GM18873 (cell line): ENCODE measurements around the gene ARMS2.

Experiments used
- ATAC-seq: cut with Tn5 transposase; IDR thresholded peaks from one replicate; pipeline ENCODE4 v1.9.1; 2021; ENCODE audit warnings: mild to moderate bottlenecking, moderate library complexity, moderate number of reproducible peaks; ENCODE audit not compliant: unreplicated experiment, low FRiP score

The ARMS2 gene

DNA sequence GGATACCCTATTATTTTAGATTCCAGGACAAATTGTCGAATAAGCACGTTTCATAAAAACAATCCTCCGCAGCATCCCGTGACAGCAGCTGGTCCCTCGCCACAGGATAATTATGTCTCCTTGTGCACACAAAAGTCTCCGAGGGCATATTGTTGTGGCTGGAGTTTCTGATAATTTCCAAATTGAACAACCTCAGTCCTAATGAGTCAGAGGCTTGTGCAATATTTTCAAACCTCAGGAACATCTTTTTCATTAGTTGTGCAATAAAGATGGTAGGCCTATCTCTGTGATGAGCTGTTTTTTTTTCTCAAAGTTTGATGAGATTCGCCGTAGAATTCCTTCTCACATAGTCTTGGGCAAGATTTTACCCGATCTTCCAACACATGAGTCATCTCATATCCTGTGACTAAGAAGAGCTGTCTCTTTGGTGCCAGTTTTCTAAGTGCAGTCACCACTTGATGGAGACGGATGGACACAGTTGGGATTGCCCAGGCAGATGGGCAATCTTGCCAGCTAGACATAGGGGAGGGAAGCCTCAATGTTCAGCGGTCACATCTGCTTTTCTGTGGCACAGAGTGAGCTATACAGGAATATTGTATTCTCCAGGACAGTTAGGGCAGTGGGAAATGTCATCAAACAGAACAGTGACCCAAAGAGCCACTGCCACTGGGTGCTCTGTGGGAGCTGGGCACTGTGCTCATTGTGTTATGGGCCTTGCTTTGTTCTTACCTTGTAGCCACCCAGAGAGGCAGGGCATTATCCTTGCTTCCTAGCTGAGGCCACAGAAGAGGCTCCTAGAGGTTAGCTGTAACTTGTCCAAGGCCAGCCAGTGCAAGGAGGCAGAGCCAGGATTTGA, 14.7 kb downstream of the ARMS2 start:
- no peak for ATAC-seq

- ATAC-seq = no peak
These were observed 15.4 kb downstream of the ARMS2 start for GRCh38 chr10:122469848-122470247.

- no peak for ATAC-seq
These were observed 17.2 kb downstream of the ARMS2 start for GRCh38 chr10:122471531-122472177.

- no peak for ATAC-seq
These were observed 18.7 kb downstream of the ARMS2 start for GRCh38 chr10:122473116-122473515.

DNA sequence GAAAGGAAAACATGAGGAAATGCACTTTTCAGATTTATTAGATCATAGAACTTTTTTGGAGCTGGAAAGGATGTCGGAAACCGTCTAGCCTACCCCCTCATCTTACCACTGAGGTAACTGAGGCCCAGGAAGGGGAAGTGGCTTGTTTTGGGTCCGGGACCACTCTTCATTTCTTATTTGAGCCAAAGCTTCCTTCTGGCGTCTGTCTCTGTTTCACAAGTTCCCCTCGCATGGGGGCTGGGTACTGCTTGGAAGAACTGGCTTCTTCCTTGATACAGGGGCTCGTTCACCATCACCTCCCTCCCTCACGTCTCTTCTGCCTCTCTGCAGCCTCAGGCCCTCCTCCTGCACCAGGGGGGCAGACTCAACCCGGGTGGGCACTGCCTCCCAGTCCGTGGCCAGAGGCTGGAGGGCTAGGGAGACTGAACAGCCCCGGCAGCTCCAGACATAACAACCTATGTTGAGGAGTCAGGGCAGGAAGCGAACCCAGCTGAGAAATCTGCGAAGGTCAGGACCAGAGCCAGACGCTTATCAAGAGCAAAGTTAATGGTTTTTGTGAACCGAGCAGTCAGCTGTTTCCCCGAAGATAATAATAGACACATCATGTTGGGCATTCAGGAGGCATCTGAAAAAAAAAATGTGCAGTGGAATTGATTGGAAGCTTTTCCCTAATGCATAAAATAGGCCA, 19.8 kb downstream of the ARMS2 start:
- no peak for ATAC-seq

DNA sequence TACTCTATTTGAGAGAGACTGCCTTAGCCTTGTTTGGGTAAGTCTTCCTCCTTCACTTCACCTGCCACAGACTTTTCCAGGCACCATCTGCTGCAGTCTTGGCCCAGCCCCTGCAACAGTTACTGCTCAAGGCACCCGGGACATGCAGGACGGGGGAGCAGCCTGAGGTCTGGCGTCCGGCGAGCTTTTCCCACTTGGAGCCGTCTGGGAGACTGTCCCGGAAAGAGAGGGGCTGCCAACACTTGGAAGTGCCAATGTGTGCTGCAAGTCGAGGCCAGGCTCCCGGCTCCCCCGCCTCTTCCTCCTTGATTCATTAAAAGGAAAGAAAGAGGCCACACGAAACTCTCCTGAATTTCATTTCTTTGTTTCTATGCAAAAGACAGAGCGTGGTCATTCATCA, 20.6 kb downstream of the ARMS2 start:
- ATAC-seq = no peak

DNA sequence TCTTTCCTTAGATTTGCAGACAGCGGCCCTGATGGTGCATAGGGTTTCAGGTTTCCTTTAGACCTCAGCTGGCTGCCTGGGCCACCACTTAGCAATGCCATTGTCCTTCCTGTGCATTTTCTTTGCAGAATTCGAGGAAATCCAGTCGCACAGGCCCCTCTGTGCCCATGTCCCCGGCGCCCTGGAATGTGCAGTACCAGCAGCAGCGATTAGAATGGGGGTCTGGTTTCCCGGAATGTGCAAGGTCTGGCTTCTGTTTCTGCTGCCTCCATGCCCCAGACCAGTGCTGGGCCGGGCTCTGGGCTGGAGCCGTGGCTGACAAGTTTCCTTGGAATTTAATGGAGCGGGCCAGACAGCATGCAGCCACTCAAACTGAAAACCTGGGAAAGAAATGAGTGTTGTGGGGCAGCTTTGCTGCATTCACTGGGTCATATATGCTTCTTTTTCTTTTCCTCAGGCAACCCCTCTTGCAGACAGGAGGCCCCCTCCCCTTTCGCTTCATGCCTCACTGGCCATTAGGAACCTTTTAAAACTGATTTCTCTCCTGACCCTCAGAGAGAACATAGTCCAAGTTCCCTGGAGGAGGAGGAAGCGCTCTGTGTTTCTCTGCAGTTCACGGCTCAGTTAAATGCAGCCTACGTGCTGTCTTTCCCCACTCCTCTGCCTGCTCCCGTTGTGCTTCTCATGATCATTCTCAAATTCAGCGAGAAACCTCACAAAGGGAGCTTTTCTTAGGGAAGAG, 21.3 kb downstream of the ARMS2 start:
- no peak for ATAC-seq

DNA sequence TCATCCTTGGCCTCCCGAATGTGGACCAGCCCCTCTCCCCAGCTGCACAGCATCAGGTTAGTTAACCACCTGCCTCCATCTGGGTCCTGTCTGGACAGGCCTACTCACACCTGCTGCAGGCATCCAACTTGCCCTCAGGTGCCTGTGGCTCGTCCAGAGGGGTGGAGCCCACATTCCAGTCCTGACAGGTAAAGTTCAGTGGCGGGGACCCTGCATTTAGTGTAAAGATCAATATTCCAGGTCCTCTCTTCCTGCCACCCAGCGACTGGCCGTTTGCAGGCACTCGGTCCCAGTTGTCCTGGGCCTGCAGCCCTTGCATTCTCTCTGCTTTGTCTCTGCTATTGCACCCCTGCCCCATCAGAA, 21.9 kb downstream of the ARMS2 start:
- no peak for ATAC-seq

DNA sequence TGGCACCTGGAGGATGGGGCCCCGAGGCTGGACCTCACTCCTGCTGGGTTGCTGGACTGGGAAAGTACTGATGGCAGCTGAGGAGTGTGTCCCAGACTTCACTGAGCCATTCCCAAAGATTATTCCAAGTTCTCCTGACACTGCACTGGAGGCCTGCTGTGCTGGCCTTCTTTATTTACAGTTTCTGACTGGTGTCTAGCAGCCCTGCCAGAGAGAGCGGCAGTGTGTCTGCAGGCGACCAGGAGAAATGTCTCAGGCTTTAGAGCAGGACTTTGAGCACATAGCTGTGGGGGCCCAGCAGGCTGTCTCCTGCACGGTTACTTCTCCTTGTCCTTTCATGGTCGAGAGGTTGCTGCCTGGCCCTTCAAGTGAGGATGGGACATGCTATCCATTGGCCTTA, 23.0 kb downstream of the ARMS2 start:
- ATAC-seq = no peak

DNA sequence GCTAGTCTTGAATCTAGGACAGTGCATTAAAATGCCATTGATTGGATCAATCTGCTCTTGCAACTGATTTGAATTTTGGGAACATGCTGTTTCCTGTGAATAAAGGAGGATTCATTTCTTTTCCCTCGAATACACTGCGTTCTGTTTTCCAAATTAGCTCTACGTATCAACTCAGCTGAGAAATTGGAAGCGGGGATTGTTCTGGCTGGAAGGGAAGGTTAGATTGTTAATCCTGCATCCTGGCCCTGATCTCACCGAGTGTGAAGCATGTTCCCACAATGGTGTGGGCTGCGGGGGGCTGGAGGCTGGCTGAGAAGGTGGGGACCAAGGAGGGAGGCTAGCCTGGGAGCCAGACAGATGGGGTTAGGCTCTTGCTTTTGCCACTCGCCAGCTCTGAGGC, 24.5 kb downstream of the ARMS2 start:
- no peak for ATAC-seq

DNA sequence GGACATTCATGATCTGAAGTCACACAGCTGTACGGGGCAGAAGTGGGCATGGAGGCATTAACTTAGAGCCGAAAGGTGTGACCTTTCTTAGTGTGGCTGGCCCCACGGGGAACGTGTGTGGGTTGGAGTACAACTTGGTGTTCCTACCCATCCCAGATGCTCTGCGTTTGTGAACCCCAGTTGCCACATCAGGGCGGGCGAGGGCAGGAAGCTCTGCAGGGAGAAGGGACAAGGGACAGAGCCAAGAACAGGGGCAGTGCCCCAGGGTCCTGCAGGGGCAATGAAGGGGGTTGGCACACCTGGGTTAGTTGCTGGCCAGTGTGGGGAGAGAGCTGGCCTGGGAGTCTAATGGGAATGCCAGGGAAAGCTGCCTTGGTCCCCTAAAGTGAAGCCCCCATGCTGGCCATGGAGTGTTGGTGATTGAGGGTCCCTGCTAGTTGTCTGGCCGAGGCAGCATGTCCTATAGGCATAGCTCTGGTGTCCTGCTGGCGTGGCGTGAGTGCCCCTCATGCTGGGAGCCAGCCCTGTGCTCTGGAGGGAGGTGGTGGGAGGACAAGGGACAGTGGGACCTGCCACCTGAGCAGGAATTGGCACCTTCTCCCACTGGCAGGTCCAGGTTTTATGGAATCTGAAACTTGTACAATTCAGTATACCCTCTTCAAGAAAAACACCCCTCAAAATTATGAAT, 25.8 kb downstream of the ARMS2 start:
- no peak for ATAC-seq

- ATAC-seq = no peak
These were observed 27.0 kb downstream of the ARMS2 start for GRCh38 chr10:122481296-122482056.

DNA sequence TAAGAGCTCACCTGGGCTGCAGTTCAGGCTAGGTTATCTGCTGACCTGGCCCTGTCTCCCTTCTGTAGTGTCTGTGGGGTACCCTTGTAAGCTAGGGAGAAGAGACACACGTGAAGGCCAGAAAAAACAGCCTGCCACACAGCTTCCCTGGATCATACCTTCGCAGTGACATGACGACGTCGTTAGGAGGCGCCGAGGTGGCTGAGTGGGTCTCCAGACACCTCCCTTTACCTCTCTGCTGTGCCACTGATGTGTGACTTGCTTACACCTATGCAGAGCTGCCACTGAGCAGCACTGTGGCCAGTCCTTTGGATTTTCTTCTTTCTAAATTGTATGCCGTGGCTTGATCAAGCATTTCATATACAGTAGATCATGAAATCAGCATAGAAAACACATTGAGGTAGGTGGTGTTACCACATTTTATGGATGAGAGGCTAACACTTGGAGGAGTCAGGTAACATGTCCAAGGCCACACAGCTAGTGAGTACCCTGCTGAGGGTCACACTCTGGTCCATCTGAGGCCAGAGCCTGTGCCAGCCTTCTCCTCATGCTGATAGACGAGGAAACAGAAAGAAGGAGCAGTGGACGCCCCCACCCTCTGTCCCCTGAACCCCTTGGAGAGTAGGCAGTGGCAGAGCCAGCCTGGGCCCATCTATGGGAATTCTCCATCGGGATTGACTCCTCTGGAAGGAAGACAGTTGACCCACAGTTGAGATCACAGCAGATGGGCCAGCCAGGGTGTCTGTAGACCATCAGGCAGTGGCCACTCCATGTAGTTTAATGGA, 30.0 kb downstream of the ARMS2 start:
- ATAC-seq = no peak

DNA sequence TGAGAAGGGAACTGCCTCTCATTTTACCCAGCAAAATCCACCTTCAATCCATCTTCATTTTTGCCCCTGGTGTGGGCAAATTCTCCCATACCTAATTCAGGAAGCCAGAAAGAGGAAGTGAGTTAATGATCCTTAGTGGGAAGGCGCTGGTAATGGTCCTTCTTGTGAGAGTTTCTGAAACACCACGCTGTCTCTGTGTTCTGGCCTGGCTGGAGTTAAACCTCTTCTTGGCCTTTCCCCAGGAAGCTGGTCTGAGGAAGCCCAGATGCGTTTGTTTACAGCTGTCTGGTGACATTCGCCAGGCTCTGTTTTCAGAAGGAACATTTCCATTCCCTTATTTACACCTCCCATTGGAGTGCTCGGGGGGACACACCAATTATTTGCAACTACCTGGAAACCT, 31.2 kb downstream of the ARMS2 start:
- no peak for ATAC-seq

DNA sequence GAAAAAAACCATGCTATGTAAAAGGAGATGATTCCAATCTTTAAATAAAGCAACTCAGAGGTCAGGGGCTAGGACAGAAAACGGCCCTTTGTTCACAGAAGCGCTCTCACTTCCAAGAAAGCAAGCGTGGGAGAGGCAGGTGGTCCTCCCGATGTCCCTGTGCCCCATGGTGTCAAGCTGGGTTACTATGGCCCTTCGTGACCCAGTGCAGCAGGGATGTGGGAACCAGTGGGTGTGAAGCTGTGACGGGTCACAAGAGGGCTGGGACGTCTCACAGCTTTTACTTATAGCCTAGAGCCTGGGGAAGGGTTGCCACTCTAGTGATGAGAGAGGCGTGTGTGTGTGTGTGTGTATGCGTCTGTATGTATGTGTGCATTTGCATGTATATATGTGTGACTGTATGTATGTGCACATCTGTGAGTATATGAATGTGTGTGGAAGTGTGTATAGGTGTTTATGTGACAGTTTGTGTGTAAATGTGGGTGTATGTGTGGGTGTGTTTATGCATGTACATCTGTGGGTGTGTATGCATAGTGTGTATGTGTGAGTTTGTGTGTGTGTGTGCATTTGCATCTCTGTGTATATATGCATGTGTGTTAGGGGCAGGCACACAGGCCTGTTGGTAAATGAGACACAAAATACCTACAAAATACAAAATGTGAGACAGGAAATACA, 32.1 kb downstream of the ARMS2 start:
- ATAC-seq = no peak

GRCh38 chr10:122487174-122487765, 32.8 kb downstream of the ARMS2 start:
- ATAC-seq = no peak

DNA sequence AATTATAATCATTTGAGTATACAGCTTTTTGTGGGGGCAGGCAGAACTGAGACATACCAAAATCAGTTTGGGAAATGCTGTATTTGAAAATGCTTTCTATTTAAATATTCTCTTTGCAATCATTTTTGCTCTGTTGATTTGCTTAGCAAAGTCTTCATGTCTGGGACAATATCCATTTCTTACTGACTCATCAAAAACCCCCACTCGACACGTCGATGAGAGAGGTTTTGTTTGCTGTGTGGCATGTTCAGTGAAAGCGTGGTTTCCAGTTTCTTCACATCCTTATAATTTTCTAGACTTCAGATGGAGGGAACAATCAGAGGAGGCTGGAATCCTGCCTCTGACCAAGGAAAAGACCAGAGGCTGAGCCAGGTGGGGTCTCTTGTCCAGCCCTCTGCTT, 35.8 kb downstream of the ARMS2 start:
- no peak for ATAC-seq
